Activated T-cell treated with anti-CD3 and anti-CD28 coated beads for 48 hours (primary cell): Measurements from ENCODE around the gene CLPSL2.

Experiments
- DNase-seq: peaks from one replicate; pipeline ENCODE4 v3.0.0-alpha.2; 2020; ENCODE audit warnings: low read depth

Gene CLPSL2

DNA sequence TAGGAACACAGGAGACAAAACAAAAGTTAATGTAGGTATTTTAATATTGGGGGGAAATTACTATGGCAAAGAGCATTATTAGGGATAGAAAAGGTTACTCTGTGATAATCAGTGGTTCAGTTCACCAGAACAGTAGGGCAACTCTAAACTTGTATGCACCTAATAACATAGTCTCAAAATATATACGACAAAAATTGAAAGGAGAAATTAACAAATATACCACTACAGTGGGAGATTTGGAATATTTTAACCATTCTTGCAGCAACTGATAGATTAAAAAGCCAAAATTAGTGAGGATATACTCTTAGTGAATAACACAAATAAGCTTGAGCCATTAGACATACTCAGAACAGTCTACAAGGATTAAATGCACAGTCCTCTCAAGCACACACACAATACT is 28.5 kb upstream of the CLPSL2 start:
- DNase-seq, result no peak

DNA sequence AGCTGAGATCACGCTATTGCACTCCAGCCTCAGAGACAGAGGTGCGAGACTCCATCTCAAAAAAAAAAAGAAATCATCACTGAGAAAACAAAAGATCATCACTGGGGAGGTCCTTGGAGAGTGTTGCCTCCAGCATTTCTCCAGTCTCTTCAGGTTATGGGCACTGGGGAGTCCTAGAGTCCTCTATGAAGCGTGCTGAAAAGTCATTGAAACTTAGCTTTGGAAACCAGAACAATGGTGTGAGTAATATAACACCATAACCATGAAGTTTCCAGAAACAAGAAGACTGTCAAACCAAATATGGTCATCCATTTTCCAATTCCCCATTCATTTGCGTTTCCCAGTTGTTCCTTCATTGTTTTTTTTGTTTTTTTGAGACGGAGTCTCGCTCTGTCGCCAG is 25.8 kb upstream of the CLPSL2 start:
- no peak for DNase-seq

DNA sequence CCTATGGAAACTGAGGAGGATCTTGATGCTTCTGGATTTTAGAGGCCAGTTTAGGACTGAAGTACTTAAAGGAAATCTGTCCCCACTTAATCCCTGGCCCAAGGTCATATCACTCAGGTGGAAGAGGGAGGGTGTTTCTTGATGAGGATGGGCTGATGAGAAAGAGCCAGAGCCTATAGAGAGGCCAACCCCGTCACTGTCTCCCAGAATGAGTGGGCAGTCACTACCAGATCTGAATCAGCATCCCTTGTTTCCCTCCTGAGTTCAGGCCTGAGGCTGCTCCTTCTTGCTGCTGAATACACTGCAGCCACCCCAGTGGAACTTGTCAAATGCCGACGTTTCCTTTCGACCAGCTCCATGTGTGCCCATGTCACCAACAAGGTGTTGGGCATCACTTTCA is 24.8 kb upstream of the CLPSL2 start:
- DNase-seq, result no peak

DNA sequence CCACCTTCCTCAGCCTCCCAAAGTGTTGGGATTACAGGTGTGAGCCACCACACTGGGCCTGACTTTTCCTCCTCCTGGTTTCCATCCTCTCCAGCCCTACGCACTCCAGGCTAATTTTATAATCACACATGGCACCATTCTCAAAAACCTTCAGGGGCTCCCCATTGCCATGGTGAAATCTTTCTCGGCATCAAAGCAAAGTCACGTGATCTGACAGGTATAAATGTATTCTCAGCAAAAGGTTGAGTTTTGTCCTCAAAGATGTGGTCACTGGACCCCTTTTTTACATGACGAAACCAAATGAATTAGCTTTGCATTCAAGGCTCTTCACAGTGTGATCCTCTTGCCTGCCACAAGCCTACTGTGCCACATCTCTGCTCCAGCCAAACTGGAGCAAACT is 24.1 kb upstream of the CLPSL2 start:
- no peak for DNase-seq

DNA sequence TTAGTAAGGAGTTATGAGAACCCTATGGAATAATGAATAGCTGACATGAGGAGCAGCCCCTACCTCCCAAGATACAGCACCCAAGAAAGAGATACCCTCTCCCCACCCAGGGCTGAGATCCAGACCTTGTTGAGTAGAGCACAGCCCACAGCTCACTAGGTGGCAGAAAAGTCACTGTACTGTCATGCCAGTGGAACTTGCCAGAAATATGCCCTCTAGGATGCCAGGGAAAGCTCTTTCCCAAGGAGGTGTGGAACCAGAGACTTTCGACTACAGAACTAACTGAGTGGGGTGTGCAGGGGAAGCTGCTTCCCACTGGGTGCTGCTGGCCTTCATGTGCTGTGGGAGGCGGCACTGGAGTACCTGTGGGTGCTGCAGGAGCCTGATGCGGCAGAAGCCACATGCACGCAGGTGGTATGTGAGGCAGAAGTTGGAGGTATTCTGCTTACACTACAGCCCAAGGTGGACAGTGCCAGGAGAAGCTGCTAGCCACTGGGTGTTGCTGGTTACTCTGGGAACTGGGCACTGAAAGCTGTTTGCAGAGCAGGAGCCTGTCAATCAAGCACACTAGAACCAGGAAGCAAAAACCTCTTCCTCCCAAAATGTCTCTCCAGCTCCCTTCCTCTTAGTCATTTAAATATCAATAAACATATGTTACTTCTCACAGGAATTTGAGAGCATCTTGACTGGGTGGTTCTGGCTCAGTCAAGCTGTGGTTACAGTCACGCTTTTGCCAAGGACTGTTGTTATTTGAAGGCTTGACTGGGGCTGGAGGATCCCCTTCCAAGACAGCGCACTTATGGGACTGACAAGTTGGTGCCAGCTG is 21.7 kb upstream of the CLPSL2 start:
- DNase-seq, result no peak

DNA sequence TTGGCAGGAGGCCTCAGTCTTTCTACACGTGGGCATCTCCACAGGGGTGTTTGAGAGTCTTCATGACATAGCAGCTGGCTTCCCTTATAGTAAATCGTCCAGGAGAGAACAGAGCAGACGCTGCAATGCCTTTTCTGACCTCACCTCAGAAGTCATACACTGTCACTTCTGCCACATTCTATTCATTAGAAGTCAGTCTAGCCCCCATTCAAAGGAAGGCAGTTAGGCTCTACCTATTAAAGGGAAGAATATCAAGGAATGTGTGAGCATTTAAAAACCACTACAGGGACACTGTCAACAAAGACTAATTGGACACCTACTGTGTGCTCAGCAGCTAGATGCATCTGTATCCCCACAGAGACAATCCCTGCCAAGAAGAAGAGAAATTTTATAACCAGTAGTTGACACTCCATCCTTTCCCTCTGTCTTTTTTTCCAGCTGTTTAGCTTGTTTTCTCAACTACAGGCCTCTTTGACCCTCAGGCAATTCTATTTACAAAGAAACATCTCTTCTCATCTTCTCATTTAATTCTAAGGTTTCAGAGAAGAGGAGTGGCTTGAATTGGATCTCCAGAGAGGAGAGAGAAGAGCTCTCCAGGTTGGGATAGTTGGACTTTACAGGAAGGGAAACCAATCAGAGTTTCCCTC is 21.0 kb upstream of the CLPSL2 start:
- DNase-seq, result no peak

DNA sequence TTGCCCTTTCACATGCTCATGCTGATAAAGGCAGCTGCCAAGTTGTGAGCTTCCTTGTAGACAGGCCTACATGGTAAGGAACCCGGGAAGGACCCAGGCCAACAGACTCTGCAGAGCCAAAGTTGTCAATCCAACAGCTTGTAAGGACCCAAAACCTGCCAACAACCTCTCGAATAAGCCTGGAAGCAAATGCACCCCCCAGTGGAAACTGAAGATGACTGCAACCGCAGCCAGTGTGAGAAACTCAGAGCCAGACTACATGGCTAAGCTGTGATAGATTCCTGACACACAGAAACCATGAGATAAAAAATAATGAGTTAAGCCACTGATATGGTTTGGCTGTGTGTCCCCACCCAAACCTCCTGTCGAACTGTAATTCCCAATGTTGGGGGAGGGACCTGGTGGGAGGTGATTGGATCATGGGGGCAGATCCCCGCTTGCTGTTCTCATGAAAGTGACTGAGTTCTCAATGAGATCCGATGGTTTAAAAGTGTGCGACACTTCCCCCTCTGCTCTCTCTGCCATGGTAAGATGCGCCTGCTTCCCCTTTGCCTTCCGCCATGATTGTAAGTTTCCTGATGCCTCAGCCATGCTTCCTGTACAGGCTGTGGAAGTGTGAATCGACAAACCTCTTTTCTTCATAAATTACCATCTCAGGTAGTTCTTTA is 18.8 kb upstream of the CLPSL2 start:
- no peak for DNase-seq

DNA sequence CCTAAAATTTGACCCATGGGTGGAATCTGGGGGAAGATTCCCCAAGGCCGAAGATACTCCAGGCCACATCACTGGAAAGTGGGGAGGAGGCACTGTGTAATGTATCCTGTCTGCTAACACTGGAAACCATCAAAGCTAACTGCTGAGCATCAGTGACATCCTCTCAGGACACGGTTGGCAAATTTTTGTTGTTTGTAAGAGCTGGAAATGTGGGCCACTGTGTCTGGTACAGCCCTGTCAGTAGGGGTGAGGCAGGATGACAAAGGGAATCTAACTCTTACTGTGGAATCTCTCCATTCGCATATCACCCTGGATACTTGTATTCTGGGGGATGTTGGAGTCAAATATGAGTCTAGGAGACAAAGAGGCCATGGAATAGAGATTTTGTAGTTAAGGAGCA is 17.0 kb upstream of the CLPSL2 start:
- no peak for DNase-seq

DNA sequence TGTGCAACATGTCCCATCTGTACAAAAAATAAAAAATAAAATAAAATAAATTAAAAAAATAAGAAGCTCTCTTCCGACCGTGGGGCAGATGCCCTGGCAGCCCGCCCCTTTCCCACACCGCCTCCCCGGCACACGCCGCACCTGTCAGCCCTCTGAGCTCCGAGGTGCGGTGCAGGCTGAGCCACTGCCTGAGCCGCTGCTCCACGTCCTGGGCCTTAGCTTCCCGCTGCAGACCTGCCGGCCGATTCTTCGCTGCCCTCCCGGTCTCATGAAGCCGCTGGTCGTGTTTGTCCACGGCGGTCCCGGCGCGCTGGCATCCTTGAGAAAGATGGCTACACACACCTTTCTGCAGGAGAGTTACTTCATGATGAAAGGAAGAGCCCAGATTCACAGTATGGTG is 10.7 kb upstream of the CLPSL2 start:
- no peak for DNase-seq

DNA sequence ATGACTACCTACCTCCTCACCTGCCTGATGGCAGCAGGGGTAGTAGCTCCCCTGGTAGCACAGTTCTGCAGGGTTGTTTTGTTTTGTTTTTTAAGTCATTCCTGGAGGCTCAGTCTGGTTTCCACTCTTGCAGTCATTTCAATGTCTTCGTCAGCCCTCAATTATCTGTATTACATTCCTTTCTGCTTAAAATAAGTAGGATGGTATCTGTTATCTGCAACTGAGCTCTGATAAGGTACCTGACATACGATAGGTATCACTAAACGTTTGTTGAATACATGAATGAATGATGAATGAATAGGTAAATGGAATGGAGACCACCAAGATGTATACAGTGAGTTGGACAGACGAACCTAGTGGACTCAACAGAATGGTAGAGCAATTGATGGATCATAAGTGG is 7.2 kb upstream of the CLPSL2 start:
- DNase-seq, result no peak

DNA sequence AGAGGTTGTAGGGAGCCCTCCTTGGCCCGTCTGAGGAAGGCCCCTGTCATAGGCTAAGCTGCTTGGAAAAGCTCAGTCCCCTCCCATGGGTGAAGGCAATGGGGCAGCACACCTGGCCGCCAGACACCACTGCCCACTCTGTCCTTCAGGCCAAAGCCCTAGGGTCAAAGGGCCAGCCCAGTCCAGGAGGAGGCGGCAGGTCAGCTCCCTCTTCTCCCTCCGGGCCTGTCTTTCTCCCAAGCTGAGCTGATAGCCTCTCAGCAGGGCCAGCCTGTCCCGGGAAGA is 5.1 kb upstream of the CLPSL2 start:
- DNase-seq, result no peak

DNA sequence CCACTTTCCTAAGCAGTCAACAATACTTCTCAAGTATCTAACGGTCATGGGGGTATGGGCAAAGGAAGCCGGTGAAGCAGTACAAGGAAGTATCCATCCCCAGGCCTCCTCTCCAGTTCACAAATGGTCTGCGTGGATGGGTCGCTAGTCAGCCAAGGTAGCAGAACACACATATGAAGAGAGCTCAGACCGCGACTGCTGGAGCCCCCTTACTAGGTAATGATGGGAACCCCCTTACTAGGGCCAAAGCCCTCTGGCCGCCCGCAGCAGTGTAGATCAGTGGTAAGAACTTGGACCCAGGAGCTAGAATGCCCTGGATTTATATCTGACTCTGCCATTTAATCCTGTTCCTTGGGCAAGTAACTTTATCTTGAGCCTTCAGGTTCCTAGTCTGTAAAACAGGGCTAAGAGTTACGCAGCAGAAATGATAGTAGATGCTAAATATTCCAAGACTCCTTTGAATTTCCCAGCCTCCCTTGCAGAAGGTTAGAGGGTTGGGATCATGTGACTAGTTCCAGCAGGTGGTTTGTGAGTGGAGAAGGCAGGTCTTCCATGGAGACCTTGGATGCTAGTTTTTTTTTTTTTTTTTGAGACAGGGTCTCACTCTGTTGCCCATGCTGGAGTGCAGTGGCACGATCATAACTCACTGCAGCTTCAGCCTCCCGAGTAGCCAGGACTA is 2.1 kb upstream of the CLPSL2 start:
- DNase-seq, result no peak

DNA sequence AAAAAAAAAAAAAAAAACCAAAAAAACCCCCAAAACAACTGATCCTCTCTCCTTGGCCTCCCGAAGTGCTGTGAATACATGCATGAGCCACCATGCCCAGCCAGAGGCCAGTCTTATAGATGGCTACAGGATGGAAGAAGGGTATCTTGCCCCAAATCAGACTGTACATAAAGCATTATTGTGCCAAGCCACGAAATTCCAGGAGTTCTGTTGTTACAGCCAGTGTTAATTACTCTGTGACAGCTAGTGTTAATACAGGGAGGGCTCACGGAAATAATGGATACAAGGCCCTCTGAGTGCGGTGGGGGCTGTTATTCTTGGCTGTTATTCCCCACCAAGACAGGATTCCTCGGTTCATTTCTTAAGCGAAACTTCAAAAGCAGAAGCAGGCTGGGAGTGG is 1.4 kb upstream of the CLPSL2 start:
- DNase-seq, result no peak

DNA sequence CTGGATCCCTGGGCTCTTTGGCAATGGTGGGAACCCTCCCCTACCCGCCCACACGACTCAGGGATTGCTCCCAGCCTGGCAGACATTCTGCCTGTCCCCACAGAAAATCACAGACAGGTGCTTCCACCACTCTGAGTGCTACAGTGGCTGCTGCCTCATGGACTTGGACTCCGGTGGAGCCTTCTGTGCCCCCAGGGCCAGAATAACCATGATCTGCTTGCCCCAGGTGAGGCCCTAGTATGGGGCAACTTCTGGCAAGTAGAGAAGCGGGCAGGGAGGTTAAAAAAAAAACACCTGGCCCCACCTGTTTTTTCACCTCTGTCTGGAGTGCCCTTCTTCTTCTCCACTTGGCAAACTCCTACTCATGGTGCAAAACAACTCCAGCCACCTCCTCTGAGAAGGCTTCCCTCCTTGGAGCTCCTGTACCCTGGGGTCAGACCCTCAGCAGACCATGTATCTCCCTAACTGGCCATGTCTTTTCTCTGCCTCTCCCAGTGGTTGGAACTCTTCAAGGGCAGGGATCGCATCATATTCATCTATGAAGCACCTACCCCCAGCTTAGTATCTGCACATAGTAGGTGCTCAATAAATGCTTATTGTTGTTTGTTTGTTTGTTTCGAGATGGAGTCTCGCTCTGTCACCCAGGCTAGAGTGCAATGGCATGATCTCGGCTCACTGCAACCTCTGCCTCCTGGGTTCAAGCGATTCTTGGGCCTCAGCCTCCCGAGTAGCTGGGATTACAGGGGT is 1.1 kb downstream of the CLPSL2 start:
- DNase-seq, result no peak

DNA sequence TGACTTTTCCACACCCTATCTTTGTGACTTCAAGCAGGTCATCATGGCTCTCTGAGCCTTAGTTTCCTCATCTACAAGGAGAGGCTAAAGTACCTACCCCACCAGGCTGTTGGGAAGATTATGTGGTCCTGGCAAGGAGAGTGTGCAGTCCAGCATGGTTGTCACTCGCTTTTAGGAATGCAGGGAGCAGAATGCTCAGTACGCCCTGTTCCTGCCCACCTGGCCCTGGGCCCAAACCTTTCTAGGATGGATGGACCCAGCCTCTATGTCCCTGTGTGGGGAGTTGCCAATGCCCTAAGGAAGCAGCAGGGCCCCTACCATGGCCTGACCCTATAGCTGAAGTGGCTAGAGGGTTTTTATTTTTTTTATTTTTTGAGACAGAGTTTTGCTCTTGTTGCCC is 2.0 kb downstream of the CLPSL2 start:
- DNase-seq, result no peak

DNA sequence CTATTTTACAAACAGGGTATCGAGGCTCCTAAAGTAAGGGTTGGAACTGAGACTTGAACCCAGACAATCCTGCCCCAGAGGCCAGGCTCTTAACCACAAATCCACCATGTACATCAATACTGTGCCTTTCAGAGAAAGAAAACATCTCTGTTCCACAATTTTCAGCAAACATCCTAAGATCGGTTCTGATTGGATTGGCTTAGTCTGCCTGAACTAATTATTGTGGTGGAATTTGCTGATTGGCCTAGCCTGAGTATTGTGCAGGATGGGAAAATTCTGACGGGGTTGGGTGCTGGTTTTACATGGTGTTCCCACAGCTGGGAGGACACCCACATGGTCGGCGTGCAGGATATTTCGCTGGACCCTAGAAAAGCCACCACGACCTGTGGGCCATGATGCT is 4.3 kb downstream of the CLPSL2 start, which contains the start of gene CLPSL1:
TSS of gene CLPSL1 (plus strand) at position 301 of the 400 bp plus-strand sequence. CDS start at position 393, 92 bp downstream.
- DNase-seq, result no peak

DNA sequence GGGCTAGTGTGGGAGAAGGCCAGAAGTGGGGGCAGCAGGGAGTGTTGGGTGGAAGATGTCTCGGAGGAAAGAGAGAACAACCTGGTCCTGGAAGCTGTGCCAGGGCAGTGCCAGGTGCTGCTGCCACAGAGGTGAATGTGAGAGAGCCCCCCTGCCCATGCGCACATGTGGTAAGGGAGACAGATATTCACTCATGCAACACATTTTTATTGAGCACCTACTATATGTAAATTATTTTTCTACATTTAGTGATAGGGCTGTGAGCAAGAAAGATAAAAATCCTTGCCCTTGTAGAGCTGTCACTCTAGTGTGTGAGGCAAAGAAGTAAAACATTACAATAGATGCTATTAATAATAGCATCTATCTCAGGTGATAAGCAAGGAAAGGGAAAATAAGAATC is 4.9 kb downstream of the CLPSL2 start:
- DNase-seq, result no peak

DNA sequence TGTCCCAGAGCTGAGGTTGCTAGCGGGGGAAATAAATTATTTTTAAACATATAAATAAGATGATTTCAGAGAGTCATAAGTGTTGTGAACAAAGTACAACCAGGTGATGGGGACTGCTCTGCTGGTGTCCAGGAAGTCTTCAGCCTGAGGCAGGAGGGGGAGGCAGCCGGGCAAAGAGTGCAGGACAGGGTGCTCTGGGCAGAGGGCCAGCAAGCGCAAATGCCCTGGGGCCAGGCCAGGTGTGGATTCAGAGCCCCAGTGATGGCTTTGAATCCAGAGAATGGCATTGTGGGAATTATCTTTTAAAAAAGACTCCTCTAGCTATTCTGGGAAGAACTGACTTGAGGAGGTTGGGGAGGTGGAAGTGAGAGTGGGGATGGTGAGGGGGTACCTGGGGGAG is 6.0 kb downstream of the CLPSL2 start:
- DNase-seq, result no peak

DNA sequence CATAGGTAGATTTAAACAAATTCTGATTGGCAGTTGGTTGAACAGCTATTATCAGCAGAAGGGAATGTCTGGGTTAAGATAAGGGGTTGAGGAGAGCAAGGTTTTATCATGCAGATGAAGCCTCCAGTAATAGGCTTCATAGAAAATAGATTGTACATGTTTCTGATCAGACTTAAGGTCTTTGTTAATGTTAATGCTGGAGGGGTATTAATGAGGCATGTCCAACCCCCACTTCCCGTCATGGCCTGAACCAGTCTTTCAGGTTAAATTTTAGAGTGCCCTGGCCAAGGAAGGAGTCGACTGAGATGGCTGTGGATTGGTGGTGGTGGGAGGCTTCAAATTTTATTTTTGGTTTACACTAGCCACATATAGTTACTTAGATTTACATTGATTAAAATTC is 7.8 kb downstream of the CLPSL2 start:
- DNase-seq, result no peak

DNA sequence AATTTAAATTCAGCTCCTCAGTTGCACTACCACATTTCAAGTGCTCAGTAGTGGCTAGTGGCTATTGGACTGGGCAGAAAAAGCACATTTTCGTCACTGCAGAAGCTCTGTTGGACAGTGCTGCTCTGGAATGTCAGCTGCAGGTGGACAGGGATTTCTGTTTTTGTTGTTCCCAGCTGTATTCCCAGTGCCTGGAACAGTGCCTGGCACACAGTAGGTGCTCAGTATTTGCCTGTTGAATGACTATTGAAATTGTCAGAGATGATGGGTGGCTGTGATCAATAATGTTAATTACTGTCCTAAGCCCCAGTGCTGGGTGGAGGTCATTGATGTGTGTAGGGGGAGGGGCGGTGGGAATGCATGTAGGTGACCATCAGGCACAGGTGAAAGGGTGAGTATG is 9.9 kb downstream of the CLPSL2 start:
- no peak for DNase-seq

DNA sequence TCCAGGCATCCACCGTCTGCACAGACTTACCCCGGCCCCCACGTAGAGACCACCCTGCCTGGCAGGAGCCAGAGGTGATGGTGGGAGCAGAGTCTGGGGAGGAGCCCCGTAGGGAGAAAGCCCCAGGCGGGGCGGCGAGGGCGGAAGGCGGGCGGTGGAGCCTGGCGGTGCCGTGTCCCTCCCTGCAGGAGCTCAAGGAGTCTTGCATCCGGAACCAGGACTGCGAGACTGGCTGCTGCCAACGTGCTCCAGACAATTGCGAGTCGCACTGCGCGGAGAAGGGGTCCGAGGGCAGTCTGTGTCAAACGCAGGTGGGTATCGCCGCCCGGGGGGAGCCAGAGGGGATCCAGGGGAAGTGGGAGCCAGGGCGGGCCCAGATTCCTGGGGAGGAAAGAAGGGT is 10.4 kb downstream of the CLPSL2 start:
- no peak for DNase-seq
